Skeletal muscle satellite cell (primary cell): ENCODE results near the gene SOS1. TPM values are rescaled to one million over a fixed set of nuclear protein-coding genes. Genes with fewer than 3 reads are reported as not detected.
"Not testable (repeated sequence)": the region's sequence is repeated elsewhere in the genome, so short reads cannot be mapped to it uniquely, and the experiment has no call there.

Experiments used
- H3K27me3 ChIP-seq: 2 replicates; pipeline ENCODE4 v1.7.0; 2013; ENCODE audit warnings: low read length; ENCODE audit not compliant: control insufficient read depth, insufficient read depth
- H3K36me3 ChIP-seq: 2 replicates; pipeline ENCODE4 v1.7.0; 2013; ENCODE audit warnings: mild to moderate bottlenecking, control low read depth, low read length; ENCODE audit not compliant: insufficient read depth
- H3K4me1 ChIP-seq: 2 replicates; pipeline ENCODE4 v1.7.0; 2013; ENCODE audit warnings: low read length; ENCODE audit not compliant: control insufficient read depth, insufficient read depth
- H3K4me2 ChIP-seq: 2 replicates; pipeline ENCODE4 v1.7.0; 2013; ENCODE audit warnings: mild to moderate bottlenecking, low read length
- H3K4me3 ChIP-seq: 2 replicates; pipeline ENCODE4 v1.7.0; 2013; ENCODE audit warnings: low read length
- H3K9ac ChIP-seq: 2 replicates; pipeline ENCODE4 v1.7.0; 2013; ENCODE audit warnings: mild to moderate bottlenecking, low read depth, low read length, moderate library complexity
- H3K9me3 ChIP-seq: replicated peaks from 2 replicates; pipeline ENCODE4 v1.7.0; 2013; ENCODE audit warnings: mild to moderate bottlenecking, control low read depth, low read length
- total RNA-seq: library from RNA; depleted of rRNA; stranded (reverse); fragments of >200 nt; gene quantifications from 2 replicates; pipeline ENCODE4 v1.2.3, GENCODE V29; 2012; rRNA removed

Gene SOS1
- total RNA-seq: 9.4 TPM in 2 replicates

- H3K36me3 ChIP-seq: no peaks in the 10 kb centered on the region
- no peaks in the 10 kb centered on the region for H3K9me3 ChIP-seq
- peak within 1 kb of the TSS; percentile 85 for H3K9ac ChIP-seq
- H3K4me2 ChIP-seq: peak within 1 kb of the TSS; percentile 96
- peaks cover 31% of the 10 kb centered on the region for H3K4me1 ChIP-seq
- H3K4me3 ChIP-seq: peak within 1 kb of the TSS; percentile 84
- no peaks in the 10 kb centered on the region for H3K27me3 ChIP-seq
Measured at GRCh38 chr2:39120771-39121522, at the start of gene SOS1. TSS of gene SOS1 (minus strand) at chr2:39121051. CDS start at chr2:39120422, 629 bp downstream.

- no peaks in the 10 kb centered on the region for H3K36me3 ChIP-seq
- H3K27me3 ChIP-seq: no peaks in the 10 kb centered on the region
- no peak overlapping the region for H3K4me3 ChIP-seq
- H3K4me1 ChIP-seq: no peaks in the 10 kb centered on the region
- H3K9me3 ChIP-seq: no peaks in the 10 kb centered on the region
- no peak overlapping the region for H3K9ac ChIP-seq
- no peak overlapping the region for H3K4me2 ChIP-seq
Measured at GRCh38 chr2:39164089-39164488, 43.2 kb upstream of the SOS1 start.

DNA sequence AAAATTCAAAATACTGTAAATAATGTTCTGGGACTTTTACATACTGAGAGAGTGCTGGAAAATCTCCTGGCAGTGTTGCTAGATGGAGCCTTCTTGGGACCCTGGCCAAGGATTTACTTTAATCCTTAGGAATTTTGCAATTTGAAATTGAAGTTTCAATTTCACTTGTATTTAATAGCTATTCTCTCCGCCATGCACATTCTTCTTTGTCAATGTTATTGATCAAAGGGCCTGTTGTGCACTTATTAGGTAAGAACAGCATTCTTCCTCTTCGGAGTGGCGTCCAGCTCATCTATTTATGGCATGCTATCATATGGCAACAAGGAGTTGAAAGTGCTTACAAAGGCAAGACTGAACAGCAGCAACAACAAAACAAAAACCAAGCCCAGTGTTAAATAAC lies 40.1 kb upstream of the SOS1 start:
- H3K4me3 ChIP-seq: no peak overlapping the region
- H3K9me3 ChIP-seq: no peaks in the 10 kb centered on the region
- H3K4me1 ChIP-seq: no peaks in the 10 kb centered on the region
- no peak overlapping the region for H3K9ac ChIP-seq
- no peaks in the 10 kb centered on the region for H3K27me3 ChIP-seq
- no peak overlapping the region for H3K4me2 ChIP-seq
- H3K36me3 ChIP-seq: no peaks in the 10 kb centered on the region

DNA sequence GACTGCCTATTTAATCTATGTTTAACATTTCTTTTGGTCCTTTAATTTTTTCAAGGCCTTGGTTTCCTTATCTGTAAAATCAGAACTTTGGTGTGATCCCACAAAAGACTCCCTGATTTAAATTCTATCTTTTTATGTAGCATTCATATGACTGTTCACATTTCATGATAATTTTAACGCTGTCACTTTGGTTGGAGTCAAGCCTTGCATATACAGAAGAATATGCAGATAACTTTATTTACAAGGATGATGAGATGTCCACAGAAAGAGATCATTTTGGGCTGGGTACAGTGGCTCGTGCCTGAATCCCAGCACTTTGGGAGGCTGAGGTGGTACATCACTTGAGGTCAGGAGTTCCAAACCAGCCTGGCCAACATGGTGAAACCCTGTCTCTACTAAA lies 38.4 kb upstream of the SOS1 start:
- Histone ChIP-seq H3K4me2 (no peak overlapping the region), H3K9me3 (no peaks in the 10 kb centered on the region), H3K4me3 (no peak overlapping the region), H3K36me3 (no peaks in the 10 kb centered on the region), H3K9ac (no peak overlapping the region), H3K27me3 (no peaks in the 10 kb centered on the region), H3K4me1 (no peaks in the 10 kb centered on the region)

DNA sequence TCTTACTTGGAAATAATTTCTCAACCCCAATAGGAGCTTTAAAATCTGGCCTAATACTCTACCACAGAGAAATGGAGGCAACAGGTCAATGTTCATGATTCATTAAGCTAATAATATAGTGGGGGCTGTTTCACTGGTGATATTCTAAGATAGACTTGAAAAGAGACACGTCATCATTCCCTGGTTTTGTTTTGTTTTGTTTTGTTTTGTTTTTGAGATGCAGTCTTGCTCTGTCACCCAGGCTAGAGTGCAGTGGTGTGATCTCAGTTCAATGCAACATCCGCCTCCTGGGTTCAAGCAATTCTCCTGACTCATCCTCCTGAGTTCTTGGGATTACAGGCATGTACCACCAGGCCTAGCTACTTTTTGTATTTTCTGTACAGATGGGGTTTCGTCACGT lies 37.5 kb upstream of the SOS1 start:
- Histone ChIP-seq H3K4me3 (no peak overlapping the region), H3K4me2 (no peak overlapping the region), H3K9me3 (no peaks in the 10 kb centered on the region)

DNA sequence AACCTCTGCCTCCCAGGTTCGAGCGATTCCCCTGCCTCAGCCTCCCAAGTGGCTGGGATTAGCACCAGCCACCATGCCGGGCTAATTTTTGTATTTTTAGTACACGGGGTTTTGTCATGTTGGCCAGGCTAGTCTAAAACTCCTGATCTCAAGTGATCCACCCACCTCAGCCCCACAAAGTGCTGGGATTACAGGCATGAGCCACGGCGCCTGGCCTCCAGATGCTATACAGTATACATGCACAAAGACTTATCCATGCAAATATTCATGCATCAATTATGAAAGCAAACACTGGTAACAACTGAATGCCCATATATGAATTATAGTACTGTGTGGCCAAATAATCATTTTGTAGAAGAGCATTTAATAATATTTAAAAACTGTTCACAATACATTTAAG lies 36.0 kb upstream of the SOS1 start:
- Histone ChIP-seq H3K4me2 (no peak overlapping the region), H3K36me3 (no peaks in the 10 kb centered on the region), H3K27me3 (no peaks in the 10 kb centered on the region), H3K4me1 (no peaks in the 10 kb centered on the region), H3K9ac (no peak overlapping the region), H3K9me3 (no peaks in the 10 kb centered on the region), H3K4me3 (no peak overlapping the region)

More for the DNA sequence above, 37.5 kb upstream of the SOS1 start:
- Histone ChIP-seq H3K9ac (no peak overlapping the region), H3K27me3 (no peaks in the 10 kb centered on the region), H3K4me1 (no peaks in the 10 kb centered on the region), H3K36me3 (no peaks in the 10 kb centered on the region)

GRCh38 chr2:39156107-39156506 lies 35.3 kb upstream of the SOS1 start:
- H3K4me3 ChIP-seq: no peak overlapping the region
- H3K4me2 ChIP-seq: no peak overlapping the region
- no peaks in the 10 kb centered on the region for H3K27me3 ChIP-seq
- H3K36me3 ChIP-seq: no peaks in the 10 kb centered on the region
- H3K9me3 ChIP-seq: no peaks in the 10 kb centered on the region
- no peak overlapping the region for H3K9ac ChIP-seq
- H3K4me1 ChIP-seq: no peaks in the 10 kb centered on the region

DNA sequence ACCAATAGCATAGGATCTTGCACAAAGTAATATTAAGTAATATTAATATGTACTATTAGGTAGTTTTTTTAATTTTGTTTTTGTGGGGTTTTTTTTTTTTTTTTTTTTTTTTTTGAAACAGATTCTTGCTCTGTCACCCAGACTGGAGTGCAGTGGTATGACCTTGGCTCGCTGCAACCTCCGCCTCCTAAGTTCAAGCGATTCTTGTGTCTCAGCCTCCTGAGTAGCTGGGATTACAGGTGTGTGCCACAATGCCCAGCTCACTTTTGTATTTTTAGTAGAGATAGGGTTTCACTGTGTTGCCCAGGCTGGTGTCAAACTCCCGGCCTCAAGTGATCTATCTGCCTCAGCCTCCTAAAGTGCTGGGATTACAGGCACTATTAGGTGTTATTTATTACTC lies 34.7 kb upstream of the SOS1 start:
- H3K4me2 ChIP-seq, H3K9ac ChIP-seq, H3K4me1 ChIP-seq, H3K9me3 ChIP-seq, H3K36me3 ChIP-seq, H3K27me3 ChIP-seq, H3K4me3 ChIP-seq: not testable (repeated sequence)

DNA sequence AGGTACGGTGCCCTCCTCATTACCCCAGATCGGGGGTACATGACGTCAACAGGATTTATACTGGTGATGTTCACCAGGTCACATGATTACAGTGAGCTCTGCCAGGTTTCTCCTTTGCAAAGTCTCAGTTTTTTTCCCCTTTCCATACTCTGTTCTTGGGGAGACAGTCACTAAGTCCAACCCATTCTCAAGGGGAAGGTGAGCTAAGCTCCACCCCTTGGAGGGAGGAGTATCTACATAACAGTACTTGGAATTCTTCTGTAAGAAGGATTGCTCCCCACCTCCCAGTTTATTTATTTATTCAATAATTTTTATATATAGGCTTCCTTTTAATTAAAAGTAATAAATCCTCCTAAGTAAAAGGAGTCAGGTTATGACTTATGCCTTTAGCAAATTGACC lies 34.1 kb upstream of the SOS1 start:
- no peaks in the 10 kb centered on the region for H3K9me3 ChIP-seq
- no peaks in the 10 kb centered on the region for H3K27me3 ChIP-seq
- H3K4me1 ChIP-seq: no peaks in the 10 kb centered on the region
- no peak overlapping the region for H3K9ac ChIP-seq
- H3K4me3 ChIP-seq: no peak overlapping the region
- H3K4me2 ChIP-seq: no peak overlapping the region
- H3K36me3 ChIP-seq: no peaks in the 10 kb centered on the region

DNA sequence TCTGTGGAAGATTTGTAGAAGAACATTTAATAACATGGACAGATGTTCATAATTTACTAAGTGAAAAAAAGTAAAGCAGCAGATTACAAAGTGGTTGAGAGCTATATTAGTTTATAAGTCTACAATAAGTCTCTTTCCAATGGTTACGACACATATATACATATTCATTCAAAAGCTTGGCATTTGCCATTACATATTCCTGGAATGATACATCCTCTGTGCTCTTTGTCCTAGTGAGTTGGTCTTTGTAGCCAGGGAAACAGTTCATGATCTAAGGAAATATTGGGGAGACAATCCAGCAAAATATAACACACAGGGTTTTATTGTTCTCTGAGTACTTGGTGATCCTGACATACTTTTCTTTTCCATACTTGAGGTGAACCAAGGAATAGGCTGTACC lies 32.5 kb upstream of the SOS1 start:
- Histone ChIP-seq H3K36me3 (no peaks in the 10 kb centered on the region), H3K4me3 (no peak overlapping the region), H3K9me3 (no peaks in the 10 kb centered on the region), H3K9ac (no peak overlapping the region), H3K27me3 (no peaks in the 10 kb centered on the region), H3K4me1 (no peaks in the 10 kb centered on the region), H3K4me2 (no peak overlapping the region)

GRCh38 chr2:39152504-39152903 lies 31.7 kb upstream of the SOS1 start:
- no peak overlapping the region for H3K4me2 ChIP-seq
- H3K4me1 ChIP-seq: no peaks in the 10 kb centered on the region
- H3K4me3 ChIP-seq: no peak overlapping the region
- H3K36me3 ChIP-seq: no peaks in the 10 kb centered on the region
- H3K9me3 ChIP-seq: no peaks in the 10 kb centered on the region
- H3K9ac ChIP-seq: no peak overlapping the region
- H3K27me3 ChIP-seq: no peaks in the 10 kb centered on the region

GRCh38 chr2:39150890-39151497 lies 30.1 kb upstream of the SOS1 start:
- no peaks in the 10 kb centered on the region for H3K4me1 ChIP-seq
- H3K4me3 ChIP-seq: no peak overlapping the region
- no peaks in the 10 kb centered on the region for H3K36me3 ChIP-seq
- H3K9me3 ChIP-seq: no peaks in the 10 kb centered on the region
- no peaks in the 10 kb centered on the region for H3K27me3 ChIP-seq
- no peak overlapping the region for H3K9ac ChIP-seq
- H3K4me2 ChIP-seq: no peak overlapping the region
